HEK293 (cell line): Measurements from ENCODE around the gene CAMSAP3.

Source experiments
- CTCF ChIA-PET: fragments of 350-600 bp; formaldehyde crosslinking; extraction: SDS; loops from one replicate; lab custom pipeline; 2021; ENCODE audit warnings: antibody characterized with exemption; lab: Yijun Ruan, JAX
- POLR2A ChIA-PET: fragments of 300-600 bp; formaldehyde crosslinking; extraction: SDS; loops from one replicate; lab custom pipeline; 2020; ENCODE audit warnings: antibody characterized with exemption, inconsistent platforms; lab: Yijun Ruan, JAX
- H3K27ac ChIP-seq: fragments of 200-500 bp; sonication (Bioruptor generic); 2 replicates; pipeline ENCODE4 v1.5.1; 2014; ENCODE audit warnings: low read depth, low read length, control low read depth, inconsistent platforms; ENCODE audit errors: extremely low read depth
- H3K36me3 ChIP-seq, 2 experiments: fragments of 200-500 bp in 1 of 2; sonication (Bioruptor generic) in 1 of 2; 1 replicate in 1 of 2; 2 replicates in 1 of 2; pipeline ENCODE4 v1.5.1; 2014 to 2017; ENCODE audit warnings: inconsistent platforms in 2 of 2, low read length in 2 of 2; ENCODE audit not compliant: control insufficient read depth in 2 of 2, insufficient read depth in 1 of 2
- H3K4me1 ChIP-seq: fragments of 200-500 bp; sonication (Bioruptor generic); 2 replicates; pipeline ENCODE4 v1.5.1; 2014; ENCODE audit warnings: mild to moderate bottlenecking, low read length, inconsistent platforms; ENCODE audit not compliant: control insufficient read depth, insufficient read depth
- H3K4me3 ChIP-seq: 2 replicates; pipeline ENCODE4 v1.5.1; 2011; ENCODE audit warnings: low read depth, mild to moderate bottlenecking, control low read depth, low read length, moderate library complexity
- H3K9me3 ChIP-seq: fragments of 200-500 bp; sonication (Bioruptor generic); 2 replicates; pipeline ENCODE4 v1.5.1; 2014; ENCODE audit warnings: low read depth, low read length, inconsistent platforms; ENCODE audit not compliant: control insufficient read depth, insufficient read depth
- MYNN ChIP-seq: fragments of 450-650 bp; formaldehyde crosslinking; IDR thresholded peaks from 2 replicates; pipeline ENCODE4 v1.5.1; 2016; ENCODE audit warnings: missing biosample characterization, missing genetic modification characterization, borderline replicate concordance
- MZF1 ChIP-seq: fragments of 450-650 bp; formaldehyde crosslinking; IDR thresholded peaks from 2 replicates; pipeline ENCODE4 v1.5.1; 2017; ENCODE audit warnings: missing biosample characterization, missing genetic modification characterization, borderline replicate concordance
- OSR2 ChIP-seq: fragments of 450-650 bp; formaldehyde crosslinking; IDR thresholded peaks from 2 replicates; pipeline ENCODE4 v1.5.1; 2016; ENCODE audit warnings: missing biosample characterization, missing genetic modification characterization
- TCF7L2 ChIP-seq: IDR thresholded peaks from 2 replicates; pipeline ENCODE4 v1.6.1; 2011; ENCODE audit warnings: low read depth, mild to moderate bottlenecking, inconsistent platforms, low read length, moderate library complexity, borderline replicate concordance
- YY1 ChIP-seq: fragments of 450-650 bp; formaldehyde crosslinking; IDR thresholded peaks from 2 replicates; pipeline ENCODE4 v1.5.1; 2018; ENCODE audit warnings: missing biosample characterization, missing genetic modification characterization
- ZBTB10 ChIP-seq: fragments of 450-650 bp; formaldehyde crosslinking; IDR thresholded peaks from 2 replicates; pipeline ENCODE4 v1.5.1; 2016; ENCODE audit warnings: missing biosample characterization, missing genetic modification characterization
- ZFHX2 ChIP-seq: fragments of 450-650 bp; formaldehyde crosslinking; conservative IDR thresholded peaks from 2 replicates; pipeline ENCODE4 v1.5.1; 2016; ENCODE audit warnings: missing biosample characterization, missing genetic modification characterization
- ZIC2 ChIP-seq: fragments of 450-650 bp; formaldehyde crosslinking; IDR thresholded peaks from 2 replicates; pipeline ENCODE4 v1.5.1; 2016; ENCODE audit warnings: missing biosample characterization, missing genetic modification characterization
- ZNF157 ChIP-seq: fragments of 450-650 bp; formaldehyde crosslinking; IDR thresholded peaks from 2 replicates; pipeline ENCODE4 v1.5.1; 2016; ENCODE audit warnings: missing biosample characterization, missing genetic modification characterization
- ZNF335 ChIP-seq: fragments of 450-650 bp; formaldehyde crosslinking; conservative IDR thresholded peaks from 2 replicates; pipeline ENCODE4 v1.5.1; 2016; ENCODE audit warnings: missing biosample characterization, missing genetic modification characterization
- ZNF37A ChIP-seq: fragments of 450-650 bp; IDR thresholded peaks from 2 replicates; pipeline ENCODE4 v1.5.1; 2018; ENCODE audit warnings: missing biosample characterization, missing genetic modification characterization
- ZNF501 ChIP-seq: fragments of 450-650 bp; formaldehyde crosslinking; IDR thresholded peaks from 2 replicates; pipeline ENCODE4 v1.5.1; 2016; ENCODE audit warnings: missing biosample characterization, missing genetic modification characterization
- ZNF510 ChIP-seq: fragments of 450-650 bp; formaldehyde crosslinking; IDR thresholded peaks from 2 replicates; pipeline ENCODE4 v1.5.1; 2018; ENCODE audit warnings: mild to moderate bottlenecking, missing genetic modification characterization, missing biosample characterization; ENCODE audit not compliant: insufficient replicate concordance
- ZNF514 ChIP-seq: fragments of 450-650 bp; formaldehyde crosslinking; IDR thresholded peaks from 2 replicates; pipeline ENCODE4 v1.5.1; 2016; ENCODE audit warnings: missing biosample characterization, missing genetic modification characterization
- ZNF571 ChIP-seq: fragments of 450-650 bp; formaldehyde crosslinking; IDR thresholded peaks from 2 replicates; pipeline ENCODE4 v1.5.0; 2017; ENCODE audit warnings: missing biosample characterization, missing genetic modification characterization
- ZNF585B ChIP-seq: fragments of 450-650 bp; formaldehyde crosslinking; IDR thresholded peaks from 2 replicates; pipeline ENCODE4 v1.5.1; 2016; ENCODE audit warnings: missing biosample characterization, missing genetic modification characterization
- ZNF670 ChIP-seq: fragments of 450-650 bp; formaldehyde crosslinking; IDR thresholded peaks from 2 replicates; pipeline ENCODE4 v1.5.1; 2016; ENCODE audit warnings: missing biosample characterization, missing genetic modification characterization, low read depth
- ZNF677 ChIP-seq: fragments of 450-650 bp; IDR thresholded peaks from 2 replicates; pipeline ENCODE4 v1.5.0; 2018; ENCODE audit warnings: missing biosample characterization, mild to moderate bottlenecking, missing genetic modification characterization, moderate library complexity
- TF ChIP-seq, protein P1 (sequence below): fragments of 450-650 bp; formaldehyde crosslinking; IDR thresholded peaks from 2 replicates; pipeline ENCODE4 v1.5.1; 2017; ENCODE audit warnings: missing biosample characterization, missing genetic modification characterization
- TF ChIP-seq, protein P2 (sequence below): fragments of 450-650 bp; formaldehyde crosslinking; IDR thresholded peaks from 2 replicates; pipeline ENCODE4 v1.5.1; 2016; ENCODE audit warnings: missing biosample characterization, missing genetic modification characterization, borderline replicate concordance
- TF ChIP-seq, protein P3 (sequence below): fragments of 450-650 bp; formaldehyde crosslinking; IDR thresholded peaks from 2 replicates; pipeline ENCODE4 v1.5.1; 2016; ENCODE audit warnings: missing biosample characterization, missing genetic modification characterization
- TF ChIP-seq, protein P4 (sequence below): fragments of 450-650 bp; formaldehyde crosslinking; IDR thresholded peaks from 2 replicates; pipeline ENCODE4 v1.5.1; 2017; ENCODE audit warnings: missing biosample characterization, missing genetic modification characterization

CAMSAP3 gene

DNA sequence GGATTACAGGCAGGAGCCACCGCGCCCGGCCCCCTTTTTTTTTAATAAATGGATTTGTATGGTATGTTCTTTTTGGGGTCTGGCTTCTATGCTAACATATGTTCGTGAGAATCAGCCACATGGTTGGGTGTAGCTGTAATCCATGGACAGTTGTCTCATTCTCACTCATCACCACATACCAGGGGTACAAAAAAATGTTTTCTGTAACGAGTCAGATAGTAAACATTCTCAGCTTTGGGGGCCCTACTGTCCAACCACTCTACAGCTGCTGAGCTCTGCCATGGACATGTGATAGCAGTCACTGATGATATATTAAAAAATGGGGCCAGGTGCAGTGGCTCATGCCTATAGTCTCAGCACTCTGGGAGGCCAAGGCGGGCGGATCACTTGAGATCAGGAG is 68.0 kb downstream of the CAMSAP3 start:
- Histone ChIP-seq H3K4me1 (no peaks in the 10 kb centered on the region), H3K36me3 (no peaks in the 10 kb centered on the region), H3K9me3 (no peaks in the 10 kb centered on the region), H3K27ac (no peak overlapping the region), H3K4me3 (no peak overlapping the region)
- TF ChIP-seq MYNN (tag by site-specific recombination) (no peak), TCF7L2 (no peak), ZNF501 (tag by site-specific recombination) (no peak), OSR2 (tag by site-specific recombination) (no peak), ZNF585B (tag by site-specific recombination) (no peak), ZNF514 (tag by site-specific recombination) (no peak), ZNF37A (tag by site-specific recombination) (no peak), ZNF670 (tag by site-specific recombination) (no peak), ZNF571 (no peak), YY1 (tag by site-specific recombination) (no peak), ZNF510 (tag by site-specific recombination) (no peak), MZF1 (tag by site-specific recombination) (no peak), ZBTB10 (tag by site-specific recombination) (no peak), ZNF157 (tag by site-specific recombination) (no peak), ZNF335 (tag by site-specific recombination) (no peak), ZNF677 (tag by site-specific recombination) (no peak), ZIC2 (tag by site-specific recombination) (no peak), ZFHX2 (tag by site-specific recombination) (no peak)
- TF ChIP-seq, protein P1, sequence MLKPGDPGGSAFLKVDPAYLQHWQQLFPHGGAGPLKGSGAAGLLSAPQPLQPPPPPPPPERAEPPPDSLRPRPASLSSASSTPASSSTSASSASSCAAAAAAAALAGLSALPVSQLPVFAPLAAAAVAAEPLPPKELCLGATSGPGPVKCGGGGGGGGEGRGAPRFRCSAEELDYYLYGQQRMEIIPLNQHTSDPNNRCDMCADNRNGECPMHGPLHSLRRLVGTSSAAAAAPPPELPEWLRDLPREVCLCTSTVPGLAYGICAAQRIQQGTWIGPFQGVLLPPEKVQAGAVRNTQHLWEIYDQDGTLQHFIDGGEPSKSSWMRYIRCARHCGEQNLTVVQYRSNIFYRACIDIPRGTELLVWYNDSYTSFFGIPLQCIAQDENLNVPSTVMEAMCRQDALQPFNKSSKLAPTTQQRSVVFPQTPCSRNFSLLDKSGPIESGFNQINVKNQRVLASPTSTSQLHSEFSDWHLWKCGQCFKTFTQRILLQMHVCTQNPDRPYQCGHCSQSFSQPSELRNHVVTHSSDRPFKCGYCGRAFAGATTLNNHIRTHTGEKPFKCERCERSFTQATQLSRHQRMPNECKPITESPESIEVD (tag by site-specific recombination): no peak
- ChIA-PET POLR2A (no interaction called here), CTCF (interaction anchor here (0.5 to 4.3 kb wide), 4 partner anchors 11 to 1501 kb away, joined by 3 to 23 read pairs (median 5); partner anchors contain the start of gene TRAPPC5)

DNA sequence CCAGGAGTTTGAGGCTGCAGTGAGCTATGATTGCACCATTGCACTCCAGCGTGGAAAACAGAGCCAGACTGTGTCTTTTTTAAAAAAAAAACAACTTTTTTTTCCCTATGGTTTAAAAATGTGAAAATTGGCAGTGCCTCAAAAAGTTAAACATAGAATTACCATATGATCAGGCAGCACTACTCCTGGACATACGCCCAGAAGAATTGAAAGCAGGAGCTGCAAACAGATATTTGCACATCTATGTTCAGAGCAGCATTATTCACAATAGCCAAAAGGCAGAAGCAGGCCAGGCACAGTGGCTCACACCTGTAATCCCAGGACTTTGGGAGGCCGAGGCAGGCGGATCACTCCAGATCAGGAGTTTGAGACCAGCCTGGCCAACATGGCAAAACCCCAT is 69.4 kb downstream of the CAMSAP3 start:
- H3K9me3 ChIP-seq: no peaks in the 10 kb centered on the region
- POLR2A ChIA-PET: no interaction called here
- no peak overlapping the region for H3K4me3 ChIP-seq
- H3K4me1 ChIP-seq: no peaks in the 10 kb centered on the region
- H3K27ac ChIP-seq: no peak overlapping the region
- CTCF ChIA-PET: interaction anchor here (0.7 to 1.9 kb wide), 3 partner anchors 12 to 169 kb away, joined by 3 to 6 read pairs (median 4); no protein-coding TSS in a partner anchor
- no peaks in the 10 kb centered on the region for H3K36me3 ChIP-seq
- TF ChIP-seq, protein P2, sequence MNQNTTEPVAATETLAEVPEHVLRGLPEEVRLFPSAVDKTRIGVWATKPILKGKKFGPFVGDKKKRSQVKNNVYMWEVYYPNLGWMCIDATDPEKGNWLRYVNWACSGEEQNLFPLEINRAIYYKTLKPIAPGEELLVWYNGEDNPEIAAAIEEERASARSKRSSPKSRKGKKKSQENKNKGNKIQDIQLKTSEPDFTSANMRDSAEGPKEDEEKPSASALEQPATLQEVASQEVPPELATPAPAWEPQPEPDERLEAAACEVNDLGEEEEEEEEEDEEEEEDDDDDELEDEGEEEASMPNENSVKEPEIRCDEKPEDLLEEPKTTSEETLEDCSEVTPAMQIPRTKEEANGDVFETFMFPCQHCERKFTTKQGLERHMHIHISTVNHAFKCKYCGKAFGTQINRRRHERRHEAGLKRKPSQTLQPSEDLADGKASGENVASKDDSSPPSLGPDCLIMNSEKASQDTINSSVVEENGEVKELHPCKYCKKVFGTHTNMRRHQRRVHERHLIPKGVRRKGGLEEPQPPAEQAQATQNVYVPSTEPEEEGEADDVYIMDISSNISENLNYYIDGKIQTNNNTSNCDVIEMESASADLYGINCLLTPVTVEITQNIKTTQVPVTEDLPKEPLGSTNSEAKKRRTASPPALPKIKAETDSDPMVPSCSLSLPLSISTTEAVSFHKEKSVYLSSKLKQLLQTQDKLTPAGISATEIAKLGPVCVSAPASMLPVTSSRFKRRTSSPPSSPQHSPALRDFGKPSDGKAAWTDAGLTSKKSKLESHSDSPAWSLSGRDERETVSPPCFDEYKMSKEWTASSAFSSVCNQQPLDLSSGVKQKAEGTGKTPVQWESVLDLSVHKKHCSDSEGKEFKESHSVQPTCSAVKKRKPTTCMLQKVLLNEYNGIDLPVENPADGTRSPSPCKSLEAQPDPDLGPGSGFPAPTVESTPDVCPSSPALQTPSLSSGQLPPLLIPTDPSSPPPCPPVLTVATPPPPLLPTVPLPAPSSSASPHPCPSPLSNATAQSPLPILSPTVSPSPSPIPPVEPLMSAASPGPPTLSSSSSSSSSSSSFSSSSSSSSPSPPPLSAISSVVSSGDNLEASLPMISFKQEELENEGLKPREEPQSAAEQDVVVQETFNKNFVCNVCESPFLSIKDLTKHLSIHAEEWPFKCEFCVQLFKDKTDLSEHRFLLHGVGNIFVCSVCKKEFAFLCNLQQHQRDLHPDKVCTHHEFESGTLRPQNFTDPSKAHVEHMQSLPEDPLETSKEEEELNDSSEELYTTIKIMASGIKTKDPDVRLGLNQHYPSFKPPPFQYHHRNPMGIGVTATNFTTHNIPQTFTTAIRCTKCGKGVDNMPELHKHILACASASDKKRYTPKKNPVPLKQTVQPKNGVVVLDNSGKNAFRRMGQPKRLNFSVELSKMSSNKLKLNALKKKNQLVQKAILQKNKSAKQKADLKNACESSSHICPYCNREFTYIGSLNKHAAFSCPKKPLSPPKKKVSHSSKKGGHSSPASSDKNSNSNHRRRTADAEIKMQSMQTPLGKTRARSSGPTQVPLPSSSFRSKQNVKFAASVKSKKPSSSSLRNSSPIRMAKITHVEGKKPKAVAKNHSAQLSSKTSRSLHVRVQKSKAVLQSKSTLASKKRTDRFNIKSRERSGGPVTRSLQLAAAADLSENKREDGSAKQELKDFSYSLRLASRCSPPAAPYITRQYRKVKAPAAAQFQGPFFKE: no peak
- TF ChIP-seq, protein P3, sequence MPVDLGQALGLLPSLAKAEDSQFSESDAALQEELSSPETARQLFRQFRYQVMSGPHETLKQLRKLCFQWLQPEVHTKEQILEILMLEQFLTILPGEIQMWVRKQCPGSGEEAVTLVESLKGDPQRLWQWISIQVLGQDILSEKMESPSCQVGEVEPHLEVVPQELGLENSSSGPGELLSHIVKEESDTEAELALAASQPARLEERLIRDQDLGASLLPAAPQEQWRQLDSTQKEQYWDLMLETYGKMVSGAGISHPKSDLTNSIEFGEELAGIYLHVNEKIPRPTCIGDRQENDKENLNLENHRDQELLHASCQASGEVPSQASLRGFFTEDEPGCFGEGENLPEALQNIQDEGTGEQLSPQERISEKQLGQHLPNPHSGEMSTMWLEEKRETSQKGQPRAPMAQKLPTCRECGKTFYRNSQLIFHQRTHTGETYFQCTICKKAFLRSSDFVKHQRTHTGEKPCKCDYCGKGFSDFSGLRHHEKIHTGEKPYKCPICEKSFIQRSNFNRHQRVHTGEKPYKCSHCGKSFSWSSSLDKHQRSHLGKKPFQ (tag by site-specific recombination): no peak
- TF ChIP-seq, protein P4, sequence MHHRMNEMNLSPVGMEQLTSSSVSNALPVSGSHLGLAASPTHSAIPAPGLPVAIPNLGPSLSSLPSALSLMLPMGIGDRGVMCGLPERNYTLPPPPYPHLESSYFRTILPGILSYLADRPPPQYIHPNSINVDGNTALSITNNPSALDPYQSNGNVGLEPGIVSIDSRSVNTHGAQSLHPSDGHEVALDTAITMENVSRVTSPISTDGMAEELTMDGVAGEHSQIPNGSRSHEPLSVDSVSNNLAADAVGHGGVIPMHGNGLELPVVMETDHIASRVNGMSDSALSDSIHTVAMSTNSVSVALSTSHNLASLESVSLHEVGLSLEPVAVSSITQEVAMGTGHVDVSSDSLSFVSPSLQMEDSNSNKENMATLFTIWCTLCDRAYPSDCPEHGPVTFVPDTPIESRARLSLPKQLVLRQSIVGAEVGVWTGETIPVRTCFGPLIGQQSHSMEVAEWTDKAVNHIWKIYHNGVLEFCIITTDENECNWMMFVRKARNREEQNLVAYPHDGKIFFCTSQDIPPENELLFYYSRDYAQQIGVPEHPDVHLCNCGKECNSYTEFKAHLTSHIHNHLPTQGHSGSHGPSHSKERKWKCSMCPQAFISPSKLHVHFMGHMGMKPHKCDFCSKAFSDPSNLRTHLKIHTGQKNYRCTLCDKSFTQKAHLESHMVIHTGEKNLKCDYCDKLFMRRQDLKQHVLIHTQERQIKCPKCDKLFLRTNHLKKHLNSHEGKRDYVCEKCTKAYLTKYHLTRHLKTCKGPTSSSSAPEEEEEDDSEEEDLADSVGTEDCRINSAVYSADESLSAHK (tag by site-specific recombination): no peak
